ENCODE data around the gene ATP6V0E1. TPM values are rescaled to one million over a fixed set of nuclear protein-coding genes. Genes with fewer than 3 reads are reported as not detected.
A peak's percentile ranks its signal among the peaks of the same experiment; 100 is the strongest.

ATP6V0E1 gene
- 100 to 1,000 TPM; 189 to 293 (median 207) TPM for polyA plus RNA-seq (ENCODE audit: insufficient read length in 4 of 4)

DNA sequence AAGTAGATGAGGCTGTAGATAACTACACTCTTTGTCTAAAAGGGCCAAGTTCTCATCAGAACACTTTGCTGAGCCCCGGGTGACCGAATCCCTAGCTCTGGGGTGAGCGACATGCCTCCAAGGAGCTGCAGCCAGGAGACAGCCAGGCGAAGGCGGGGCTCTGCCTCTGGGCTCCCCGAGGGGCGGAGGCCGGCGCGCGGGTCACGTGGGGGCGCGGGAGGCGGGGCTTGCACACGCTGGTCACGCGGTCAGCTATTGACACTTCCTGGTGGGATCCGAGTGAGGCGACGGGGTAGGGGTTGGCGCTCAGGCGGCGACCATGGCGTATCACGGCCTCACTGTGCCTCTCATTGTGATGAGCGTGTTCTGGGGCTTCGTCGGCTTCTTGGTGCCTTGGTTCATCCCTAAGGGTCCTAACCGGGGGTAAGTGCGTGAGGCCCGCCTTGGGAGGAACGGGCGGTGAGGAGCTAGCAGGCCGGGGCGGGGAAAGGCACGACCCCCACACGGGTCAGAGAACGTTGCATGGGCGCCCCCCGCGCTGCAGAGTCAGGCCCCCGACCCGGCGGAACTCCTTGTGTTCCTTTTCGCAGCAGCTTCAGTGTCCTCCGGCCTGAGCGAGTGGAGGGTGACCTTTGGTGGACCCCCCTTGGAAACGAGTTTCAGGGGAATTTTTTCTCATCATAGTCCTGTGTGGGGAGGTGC is at the start of gene ATP6V0E1:
Gene ATP6V0E1, plus strand, starts transcription at position 230 of the 702 bp plus-strand sequence. Its CDS starts 90 bp downstream, at position 320.
- peak; percentile 65 to 88 (median 82) for DNase-seq (ENCODE audit: low read depth in 4 of 4, low spot score in 2 of 4)

DNA sequence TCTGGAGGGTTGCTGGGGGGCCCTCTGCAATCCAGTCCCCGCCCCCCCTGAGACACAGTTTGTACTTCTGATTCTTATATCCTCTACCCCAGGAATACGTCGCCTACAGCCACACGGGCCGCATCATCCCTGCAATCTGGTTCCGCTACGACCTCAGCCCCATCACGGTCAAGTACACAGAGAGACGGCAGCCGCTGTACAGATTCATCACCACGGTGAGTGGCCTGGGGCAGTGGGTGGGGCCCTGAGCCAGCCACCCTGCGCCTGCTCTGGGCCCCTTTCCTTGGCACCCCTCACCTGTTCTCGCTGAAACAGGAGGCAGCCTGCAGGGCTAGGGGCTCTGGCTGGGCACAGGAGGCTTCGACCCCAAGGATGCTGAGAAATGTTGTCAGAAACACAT is 48.5 kb upstream of the ATP6V0E1 start:
- DNase-seq (ENCODE audit: low read depth in 4 of 4, low spot score in 2 of 4): no peak

DNA sequence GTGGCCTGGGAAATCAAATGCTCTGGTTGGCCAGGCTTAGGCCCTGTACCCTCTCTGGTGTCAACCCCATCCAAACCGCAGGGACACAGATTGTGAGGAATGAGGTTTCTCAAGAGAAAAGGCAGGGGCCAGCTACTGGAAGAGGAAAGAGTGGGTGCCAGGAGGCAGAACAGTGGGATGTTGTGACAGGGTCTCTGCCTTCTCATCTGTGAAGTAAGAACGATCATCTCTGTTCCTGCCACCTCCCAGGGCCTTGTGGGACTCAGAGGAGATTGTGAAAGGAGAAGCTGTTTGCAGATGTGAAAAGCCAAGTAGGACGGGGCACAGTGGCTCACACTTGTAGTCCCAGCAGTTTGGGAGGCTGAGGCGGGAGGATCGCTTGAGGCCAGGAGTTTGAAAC is 47.2 kb upstream of the ATP6V0E1 start:
- DNase-seq (ENCODE audit: low read depth in 4 of 4, low spot score in 2 of 4): no peak

DNA sequence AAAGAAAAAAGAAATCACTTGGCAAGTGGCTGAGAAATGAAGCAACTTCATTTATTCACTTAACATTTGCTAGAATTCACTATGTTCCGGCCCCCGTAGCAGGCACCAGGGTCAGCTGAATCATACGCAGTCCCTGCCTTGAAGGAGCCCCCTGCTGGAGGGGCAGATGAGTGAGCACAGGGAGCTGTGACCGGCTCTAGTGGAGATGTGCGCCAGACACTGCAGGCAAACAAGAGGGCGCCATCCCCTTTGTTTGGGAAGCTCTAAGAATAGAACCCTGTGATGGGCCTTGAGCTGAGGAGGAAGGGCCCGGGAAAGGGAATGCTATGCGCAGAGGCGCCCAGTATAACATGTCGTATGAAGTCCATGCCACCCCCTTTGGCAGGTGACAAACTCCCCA is 44.5 kb upstream of the ATP6V0E1 start:
- DNase-seq (ENCODE audit: low read depth in 4 of 4, low spot score in 2 of 4): no peak

DNA sequence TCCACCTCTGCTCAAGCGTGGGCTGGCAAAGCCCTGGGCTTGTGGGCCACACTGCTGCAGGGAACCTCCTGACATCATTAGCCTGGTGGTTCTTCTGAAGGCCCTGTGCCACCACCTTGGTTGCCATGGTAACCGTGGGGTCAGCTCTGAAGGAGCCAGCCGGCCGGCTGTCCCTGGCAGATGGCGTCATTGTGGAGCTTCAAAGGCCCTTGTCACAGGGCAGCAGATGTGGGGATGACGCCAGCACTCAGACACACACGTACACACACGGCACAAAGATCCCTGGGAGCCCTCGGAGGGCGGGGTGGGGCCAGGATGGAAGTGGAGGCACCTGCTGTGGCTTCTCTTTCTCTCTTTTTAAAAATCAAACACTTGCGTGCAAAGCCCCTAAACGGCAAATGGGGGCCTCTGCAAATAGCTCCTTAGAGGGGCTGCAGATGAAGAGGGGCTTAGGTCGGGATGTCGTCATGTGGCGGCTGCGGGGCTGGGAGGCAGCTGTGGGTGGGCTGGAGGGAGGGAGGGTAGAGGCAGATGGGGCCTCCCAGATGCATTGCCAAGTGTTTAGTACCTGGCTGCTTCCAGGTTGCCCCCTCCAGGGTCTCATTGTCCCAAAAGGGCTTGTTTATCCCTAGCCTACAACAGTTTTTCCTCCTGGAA is 43.8 kb upstream of the ATP6V0E1 start:
- no peak for DNase-seq (ENCODE audit: low read depth in 4 of 4, low spot score in 2 of 4)

DNA sequence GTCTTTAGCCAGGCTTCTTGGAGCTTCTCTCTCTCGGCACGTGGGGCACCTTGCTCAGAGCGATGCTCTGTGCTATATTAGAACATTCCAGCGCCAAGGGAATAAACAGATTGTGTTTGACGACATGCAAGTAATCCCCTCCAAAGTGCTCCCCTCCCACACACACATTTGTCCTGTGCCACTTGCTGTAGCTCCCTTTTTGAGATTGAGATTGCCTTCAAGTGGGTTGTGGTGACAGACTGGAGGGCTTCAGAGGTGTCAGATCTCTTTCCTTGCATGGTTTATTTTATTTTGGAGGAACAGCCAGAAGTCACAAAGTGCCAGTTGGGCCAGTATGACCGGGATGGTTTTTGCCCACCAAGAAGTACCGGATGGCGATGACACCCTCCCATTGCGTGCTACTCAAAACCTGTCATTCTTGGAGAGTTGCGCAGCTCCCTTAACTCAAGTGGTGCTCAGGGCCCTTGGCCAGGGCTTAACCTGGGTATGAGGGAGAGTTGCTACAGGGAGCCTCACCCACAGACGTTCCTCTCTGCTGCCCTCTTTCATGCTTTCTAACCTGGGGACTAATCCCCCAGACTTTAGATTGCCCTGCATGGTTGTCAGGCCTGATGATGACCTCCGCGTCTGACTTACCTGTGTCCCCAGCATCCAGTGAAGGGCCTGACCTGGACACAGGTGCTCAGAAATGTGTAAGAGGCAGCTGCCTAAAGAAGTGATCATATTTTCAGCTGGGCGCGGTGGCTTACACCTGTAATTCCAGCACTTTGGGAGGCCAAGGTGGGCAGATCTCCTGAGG is 43.1 kb upstream of the ATP6V0E1 start:
- DNase-seq (ENCODE audit: low read depth in 4 of 4, low spot score in 2 of 4): no peak

DNA sequence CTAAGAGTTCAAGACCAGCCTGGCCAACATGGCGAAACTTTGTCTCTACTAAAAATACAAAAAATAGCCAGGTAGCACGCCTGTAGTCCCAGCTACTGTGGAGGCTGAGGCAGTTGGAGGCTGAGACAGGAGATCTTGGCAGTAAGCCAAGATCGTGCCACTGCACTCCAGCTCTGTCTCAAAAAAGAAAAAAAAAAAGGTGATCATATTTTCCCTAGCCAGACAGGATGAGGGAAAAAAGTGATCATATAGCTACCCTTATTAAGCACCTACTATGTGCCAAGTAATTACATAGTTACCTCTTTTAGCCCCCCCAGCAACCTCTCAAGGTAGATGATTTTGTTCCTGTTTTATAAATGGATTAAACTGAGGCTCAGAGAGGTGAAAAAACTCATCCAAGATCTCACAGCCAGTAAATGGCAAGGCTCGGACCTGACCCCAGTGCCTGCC is 42.5 kb upstream of the ATP6V0E1 start:
- no peak for DNase-seq (ENCODE audit: low read depth in 4 of 4, low spot score in 2 of 4)

DNA sequence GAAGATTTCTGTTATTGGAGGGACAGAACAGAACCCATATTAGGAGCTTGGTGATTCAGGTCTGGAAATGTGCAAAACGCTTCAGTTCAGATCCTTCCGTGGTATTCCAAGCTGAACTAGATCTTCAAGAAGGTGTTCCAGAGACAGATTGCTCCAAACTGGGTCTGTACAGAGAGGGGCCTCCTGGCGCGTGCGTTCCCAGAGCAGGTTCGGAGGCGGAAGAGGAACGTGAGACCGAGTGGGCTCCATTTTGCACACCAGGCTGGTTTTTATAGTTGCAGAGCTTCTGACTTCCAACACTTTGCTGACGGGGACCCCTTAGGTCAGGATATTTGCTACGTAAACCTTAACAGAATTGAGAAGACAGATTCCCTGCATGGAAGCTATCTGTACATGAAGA is 41.0 kb upstream of the ATP6V0E1 start:
- DNase-seq (ENCODE audit: low read depth in 4 of 4, low spot score in 2 of 4): no peak

DNA sequence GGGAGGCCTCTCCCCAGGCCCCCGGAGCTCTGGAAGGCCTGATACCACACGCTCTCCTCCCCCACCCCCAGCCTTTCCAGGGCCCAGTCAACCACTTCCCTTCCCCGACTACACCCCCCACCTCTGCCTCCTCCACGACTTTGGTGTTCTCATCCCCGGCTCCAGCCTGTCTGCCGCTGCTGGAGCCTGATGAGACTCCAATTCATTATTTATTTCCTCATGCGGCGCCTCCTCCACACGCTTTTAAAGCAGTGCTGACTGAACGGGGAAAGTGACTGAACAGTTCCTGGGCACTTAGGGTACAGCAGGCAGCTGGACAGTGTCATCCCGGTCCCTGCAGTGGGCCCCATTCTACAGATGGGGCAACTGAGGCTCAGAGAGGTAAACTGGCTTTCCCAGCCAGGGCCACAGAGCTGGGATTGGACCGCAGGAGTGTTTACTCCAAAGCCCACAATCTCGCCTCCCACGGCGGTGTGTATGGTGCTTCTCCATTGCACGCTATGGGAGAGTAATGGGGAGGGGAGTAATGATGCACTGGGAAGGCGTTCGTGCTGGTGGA is 40.2 kb upstream of the ATP6V0E1 start:
- peak in 2 of 4 donors; percentile 41 to 60 for DNase-seq (ENCODE audit: low read depth in 4 of 4, low spot score in 2 of 4)

DNA sequence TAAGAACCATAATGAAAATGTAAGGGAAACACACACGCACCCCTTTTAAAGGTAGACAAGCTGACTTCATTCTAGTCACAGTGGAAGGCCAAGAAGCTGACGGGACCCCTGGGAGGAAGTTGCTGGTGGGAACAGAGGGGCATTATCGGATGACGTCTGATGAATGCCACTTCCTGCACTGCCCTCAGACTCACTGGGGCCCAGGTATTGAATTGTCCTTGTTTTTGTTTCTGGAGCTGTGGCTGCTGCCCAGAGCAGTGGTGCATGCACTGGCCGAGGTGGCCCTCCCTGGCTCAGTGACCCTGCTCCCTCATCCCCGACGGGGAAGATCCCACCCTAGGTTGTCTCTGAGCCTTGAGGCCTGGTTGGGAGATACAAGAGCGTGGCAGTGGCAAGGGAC is 39.7 kb upstream of the ATP6V0E1 start:
- no peak for DNase-seq (ENCODE audit: low read depth in 4 of 4, low spot score in 2 of 4)

DNA sequence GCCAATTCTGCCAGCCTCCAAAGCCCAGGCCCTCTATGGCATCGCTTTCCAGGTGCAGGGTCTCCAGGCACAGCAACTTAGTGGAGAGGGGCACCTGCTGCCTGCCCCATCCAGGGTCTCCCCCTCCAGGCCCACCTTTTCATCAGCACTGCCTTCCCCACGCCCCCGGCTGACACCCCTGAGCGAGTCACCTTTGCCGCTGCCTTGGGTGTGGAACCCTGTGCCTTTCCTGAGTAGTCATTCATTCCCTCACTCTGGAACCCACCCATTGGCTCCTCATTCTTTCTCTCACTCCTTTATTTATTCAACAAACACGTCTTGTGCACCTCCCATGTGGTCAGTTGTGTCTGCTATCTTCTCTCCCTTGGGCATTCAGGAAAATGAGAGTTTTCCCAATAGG is 38.8 kb upstream of the ATP6V0E1 start:
- DNase-seq (ENCODE audit: low read depth in 4 of 4, low spot score in 2 of 4): no peak

DNA sequence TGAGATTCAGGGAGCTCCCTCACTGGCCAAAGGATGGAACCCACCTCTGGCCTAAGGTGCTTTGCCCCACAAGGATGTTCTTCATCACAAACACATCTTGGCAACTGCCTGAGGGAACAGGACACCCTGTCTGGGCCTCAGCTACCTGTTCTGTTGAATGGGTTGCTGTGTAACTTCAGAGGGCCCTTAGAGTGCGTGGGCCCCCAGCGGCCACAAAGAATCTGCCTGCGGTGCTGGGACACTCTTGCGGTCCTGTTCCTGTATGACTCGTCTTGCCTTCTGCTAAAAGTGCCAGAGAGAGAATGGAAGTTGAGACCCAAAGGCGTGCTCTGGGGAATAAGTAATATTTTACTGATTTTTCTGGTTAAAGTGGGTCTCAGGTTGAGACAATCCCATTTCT is 38.4 kb upstream of the ATP6V0E1 start:
- DNase-seq (ENCODE audit: low read depth in 4 of 4, low spot score in 2 of 4): no peak

DNA sequence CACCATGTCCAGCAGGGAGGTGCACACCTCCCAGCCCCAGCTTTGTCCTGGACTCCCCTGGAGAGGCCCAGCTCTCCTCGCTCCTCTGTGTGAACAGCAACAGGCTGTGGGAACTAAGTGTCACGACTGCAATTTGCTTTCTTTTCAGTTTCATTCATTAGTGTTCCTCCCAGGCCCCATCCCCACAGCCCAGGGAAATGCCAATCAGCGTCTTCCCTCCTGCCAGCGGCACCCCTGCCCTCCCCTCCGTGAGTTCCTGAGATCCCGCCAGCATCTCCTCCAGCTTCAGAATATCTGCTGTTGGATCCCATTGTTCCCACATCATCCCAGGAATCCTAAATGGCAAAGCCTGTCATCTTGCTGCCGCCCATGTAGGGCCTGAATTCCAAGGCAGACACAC is 37.4 kb upstream of the ATP6V0E1 start:
- no peak for DNase-seq (ENCODE audit: low read depth in 4 of 4, low spot score in 2 of 4)

DNA sequence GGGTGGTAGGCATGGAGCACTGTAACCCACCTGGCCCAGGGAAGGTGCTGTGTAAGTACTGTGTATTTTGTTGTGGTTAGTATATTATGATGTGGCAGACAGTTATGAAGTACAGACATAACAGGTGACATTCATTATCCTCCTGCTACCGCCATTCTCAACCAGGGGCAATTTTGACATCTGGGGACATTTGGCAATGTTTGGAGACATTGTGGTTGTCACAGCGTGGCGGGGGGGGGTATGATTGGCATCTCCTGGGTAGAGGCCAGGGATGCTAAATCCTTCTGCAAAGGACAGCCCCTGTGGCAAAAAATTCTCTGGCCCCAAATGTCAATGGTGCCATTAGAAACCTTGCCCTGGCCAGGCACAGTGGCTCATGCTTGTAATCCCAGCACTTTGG is 34.1 kb upstream of the ATP6V0E1 start:
- DNase-seq (ENCODE audit: low read depth in 4 of 4, low spot score in 2 of 4): no peak

DNA sequence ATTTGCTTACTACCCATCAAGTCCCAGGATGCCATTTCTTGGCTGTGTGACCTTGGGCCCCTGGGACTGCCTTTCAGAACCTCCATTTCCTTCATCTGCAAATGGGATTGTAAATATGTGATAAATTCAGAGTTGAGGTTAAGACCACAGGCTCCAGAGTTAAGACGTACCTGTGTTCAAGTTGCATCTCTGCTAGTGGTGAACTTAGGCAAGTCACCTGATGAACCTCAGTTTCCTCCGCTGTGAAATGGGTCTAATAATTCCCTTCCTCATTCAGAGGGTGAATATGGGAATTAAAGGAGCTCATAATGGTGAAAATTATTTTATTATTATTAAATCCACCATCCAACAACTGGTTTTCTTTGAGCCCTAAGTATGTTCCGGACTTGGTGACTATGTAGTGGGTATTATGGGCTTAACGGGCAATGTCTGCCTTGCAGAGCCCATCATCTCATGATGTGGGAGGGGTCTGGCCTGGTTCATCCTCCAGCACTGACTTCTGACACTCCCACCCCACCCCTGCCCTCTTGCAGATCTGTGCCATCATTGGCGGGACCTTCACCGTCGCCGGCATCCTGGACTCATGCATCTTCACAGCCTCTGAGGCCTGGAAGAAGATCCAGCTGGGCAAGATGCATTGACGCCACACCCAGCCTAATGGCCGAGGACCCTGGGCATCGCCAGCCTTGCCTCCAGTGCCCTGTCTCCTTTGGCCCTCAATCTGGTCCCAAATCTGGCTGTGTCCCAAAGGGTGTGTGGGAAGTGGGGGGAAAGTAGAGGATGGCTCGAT is 33.2 kb upstream of the ATP6V0E1 start:
- no peak for DNase-seq (ENCODE audit: low read depth in 4 of 4, low spot score in 2 of 4)

DNA sequence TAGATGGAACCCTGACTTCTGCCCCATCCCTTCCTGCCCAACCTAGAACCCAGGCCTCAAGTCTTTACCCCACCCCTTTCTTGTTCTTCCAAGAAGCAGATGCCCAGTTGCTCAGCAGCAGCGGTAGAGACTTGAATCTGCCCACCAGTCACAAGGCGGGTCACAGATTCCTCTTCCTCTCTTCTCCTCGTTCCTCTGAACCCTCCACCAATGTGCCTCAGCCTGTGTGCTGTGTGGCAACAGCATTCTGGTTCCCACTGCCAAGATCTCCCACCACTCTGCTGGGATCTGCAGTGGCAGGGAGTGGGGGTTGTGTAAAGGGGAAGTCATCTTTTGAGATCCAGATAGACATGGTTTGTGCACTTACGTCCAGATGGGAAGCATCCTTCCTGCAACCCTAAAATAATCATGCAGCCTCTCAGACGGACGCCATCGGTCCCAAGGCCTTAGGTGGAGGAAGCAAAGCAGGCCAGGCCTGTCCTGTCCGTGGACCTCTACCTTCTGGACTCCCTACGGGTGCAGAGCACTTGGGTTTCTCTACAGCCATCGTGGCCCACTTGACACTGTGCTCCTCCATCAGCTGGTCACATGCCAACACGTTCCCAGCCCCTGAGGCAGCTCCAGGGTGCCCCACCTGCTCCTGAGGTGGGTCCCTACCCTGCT is 32.1 kb upstream of the ATP6V0E1 start:
- DNase-seq (ENCODE audit: low read depth in 4 of 4, low spot score in 2 of 4): no peak

DNA sequence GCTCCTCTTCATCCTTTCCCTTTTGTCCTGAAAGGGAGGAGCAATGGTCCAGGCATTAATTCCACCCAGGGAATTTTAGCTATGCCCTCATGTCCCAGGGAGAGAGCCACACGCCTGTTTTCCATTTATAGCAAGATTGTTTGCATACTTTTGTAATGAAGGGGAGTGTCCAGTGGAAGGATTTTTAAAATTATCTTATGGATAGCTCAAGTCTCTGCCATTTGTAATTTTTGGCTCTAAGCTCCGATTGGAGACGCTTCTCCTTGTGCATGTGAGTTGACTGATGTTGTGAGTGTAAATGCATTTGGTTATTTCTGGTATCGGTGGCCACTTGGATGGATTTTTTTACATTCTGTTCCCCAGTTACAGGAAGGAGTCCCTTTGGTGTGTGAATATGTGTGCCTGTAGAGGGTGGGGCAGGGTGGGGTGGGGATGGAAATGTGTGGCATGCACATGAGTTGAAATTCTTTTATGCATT is 31.5 kb upstream of the ATP6V0E1 start:
- no peak for DNase-seq (ENCODE audit: low read depth in 4 of 4, low spot score in 2 of 4)

DNA sequence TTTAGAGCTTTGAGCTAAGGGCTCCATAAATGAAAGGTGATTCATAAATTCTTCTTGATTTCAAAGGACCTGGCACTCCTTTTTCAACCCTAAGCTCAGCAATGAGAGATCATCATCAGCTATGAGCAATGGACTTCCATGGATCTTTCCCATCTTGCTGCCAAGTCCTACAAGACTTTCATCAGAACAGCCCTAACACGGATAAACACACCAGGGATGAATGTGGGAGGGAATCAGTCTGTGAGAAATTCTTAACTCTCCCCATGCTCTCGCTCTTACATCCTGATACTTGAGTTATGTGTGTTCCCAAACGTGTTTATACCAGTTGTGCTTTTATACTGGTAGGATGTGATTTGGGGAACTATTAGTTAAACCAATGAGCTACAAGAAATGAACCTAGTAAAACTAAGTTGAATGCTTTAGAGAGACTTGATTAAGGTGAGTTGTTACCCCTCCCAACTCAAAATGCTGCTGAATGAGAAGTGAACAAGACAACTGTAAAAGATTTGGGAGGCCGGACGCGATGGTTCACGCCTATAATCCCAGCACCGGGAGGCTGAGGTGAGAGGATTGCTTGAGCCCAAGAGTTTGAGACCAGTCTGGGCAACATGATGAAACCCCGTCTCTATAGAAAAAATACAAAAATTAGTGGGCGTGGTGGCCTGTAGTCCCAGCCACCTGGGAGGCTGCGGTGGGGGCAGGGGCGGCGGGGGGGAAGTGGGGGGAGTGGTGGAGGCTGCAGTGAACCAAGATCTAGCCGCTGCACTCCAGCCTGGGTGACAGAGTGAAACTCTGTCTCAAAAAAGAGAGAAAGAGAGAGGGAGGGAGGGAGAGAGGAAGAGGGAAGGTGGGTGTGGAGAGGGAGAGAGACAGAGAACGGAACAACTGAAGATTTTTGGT is 29.5 kb upstream of the ATP6V0E1 start:
- no peak for DNase-seq (ENCODE audit: low read depth in 4 of 4, low spot score in 2 of 4)

DNA sequence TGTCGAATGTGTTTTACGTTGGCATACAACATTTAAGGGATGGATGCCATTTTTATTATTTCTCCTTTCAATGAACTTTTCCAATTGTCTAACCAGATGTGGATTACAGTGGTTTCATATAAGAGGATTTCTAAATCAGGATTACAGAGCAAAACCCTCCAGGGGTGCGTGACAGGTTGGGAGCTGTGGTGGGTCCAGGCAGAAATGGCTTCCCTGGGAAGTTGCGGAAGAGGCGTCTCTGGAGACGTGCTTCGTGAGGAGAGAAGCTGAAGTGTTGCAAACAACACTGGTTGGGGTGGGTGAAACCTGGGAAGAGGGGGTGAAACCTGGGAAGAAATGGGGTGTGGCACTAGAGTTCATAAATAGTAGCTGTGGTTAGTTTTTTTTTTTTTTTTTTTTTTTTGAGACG is 28.8 kb upstream of the ATP6V0E1 start:
- no peak for DNase-seq (ENCODE audit: low read depth in 4 of 4, low spot score in 2 of 4)

All from left renal cortex interstitium (tissue), 4 donors.